GM12878 (cell line): ENCODE measurements around the gene KIF21B. TPM values are rescaled to one million over a fixed set of nuclear protein-coding genes. Genes with fewer than 3 reads are reported as not detected.

ENCODE experiments used
- BCLAF1 ChIP-seq: fragments of 450-650 bp; IDR thresholded peaks from 2 replicates; pipeline ENCODE4 v1.6.1; 2017; ENCODE audit warnings: antibody characterized with exemption, mild to moderate bottlenecking, moderate library complexity
- CREM ChIP-seq: IDR thresholded peaks from 2 replicates; pipeline ENCODE4 v1.6.1; 2014; ENCODE audit warnings: antibody characterized with exemption, low read depth
- MAX ChIP-seq: IDR thresholded peaks from 2 replicates; pipeline ENCODE4 v1.6.1; 2012; ENCODE audit warnings: low read depth, low read length, improper control_type of control experiment
- PBX3 ChIP-seq: IDR thresholded peaks from 2 replicates; pipeline ENCODE4 v1.6.1; 2011; ENCODE audit warnings: mild to moderate bottlenecking, low read depth, low read length, moderate library complexity; ENCODE audit not compliant: insufficient replicate concordance
- SREBF1 ChIP-seq: IDR thresholded peaks from 2 replicates; pipeline ENCODE4 v1.6.1; 2012; ENCODE audit warnings: mild to moderate bottlenecking, low read length
- USF2 ChIP-seq: IDR thresholded peaks from 2 replicates; pipeline ENCODE4 v1.6.1; 2011; ENCODE audit warnings: low read depth, low read length, improper control_type of control experiment, borderline replicate concordance
- polyA plus RNA-seq, 11 experiments: library from polyadenylated mRNA; depleted of rRNA in 4 of 11; unstranded in 6 of 11; stranded (reverse) in 5 of 11; fragments of >200 nt; fragmentation: Nextera tagmentation in 4 of 11; fragmentation: Illumina TruSeq in 1 of 11; extraction: Ambion mirVana in 4 of 11; extraction: Trizol in 1 of 11; gene quantifications; 1 replicate in 1 of 11; 2 replicates in 10 of 11; pipeline versions ENCODE4 v1.2.1 to v1.2.3, GENCODE V29; 2011 to 2016; ENCODE audit warnings: inconsistent platforms in 2 of 11, missing spikeins in 2 of 11, low read depth in 1 of 11
- total RNA-seq, 4 experiments: library from RNA; depleted of rRNA in 3 of 4; stranded (reverse); fragments of >200 nt in 3 of 4; fragmentation: Illumina TruSeq in 1 of 4; extraction: Trizol in 1 of 4; gene quantifications; 2 replicates each; pipeline versions ENCODE4 v1.2.1 to v1.2.3, GENCODE V29; 2013 to 2021

The KIF21B gene
- total and polyA plus RNA-seq, 10 of the 15 experiments (the other 5 are each of a cell fraction or from before 2014, with no cell fraction given): 2.3 to 47.7 (median 12.6) TPM

GRCh38 chr1:200969726-200970561 lies 53.6 kb downstream of the KIF21B start (continued):
- no peak for TF ChIP-seq BCLAF1
- no peak for TF ChIP-seq PBX3
- no peak for TF ChIP-seq USF2
- TF ChIP-seq CREM: peak; percentile 95
- no peak for TF ChIP-seq SREBF1
- peak; percentile 63; the same call in 1 of the 2 replicates for TF ChIP-seq MAX
